Measurements from ENCODE around the gene F11R.
"Not testable (repeated sequence)": the region's sequence is repeated elsewhere in the genome, so short reads cannot be mapped to it uniquely, and the experiment has no call there.

F11R gene

GRCh38 chr1:161020509-161021164 is at the start of gene F11R:
Gene F11R (minus strand): TSS chr1:161021152. CDS start chr1:161021073, 79 bp downstream.
- DNase-seq: no peak

- peak; percentile 68 for DNase-seq
Measured at GRCh38 chr1:161069731-161070270, 48.8 kb upstream of the F11R start, which contains the start of gene ARHGAP30. Gene ARHGAP30 (minus strand): TSS chr1:161069891. CDS start chr1:161069624, 267 bp downstream.

GRCh38 chr1:161069241-161069640 is 48.3 kb upstream of the F11R start:
- no peak for DNase-seq

GRCh38 chr1:161068306-161069234 is 47.6 kb upstream of the F11R start:
- DNase-seq: peak; percentile 68

- DNase-seq: peak; percentile 32
Measured at GRCh38 chr1:161066694-161067093, 45.7 kb upstream of the F11R start.

- DNase-seq: not testable (repeated sequence)
Measured at GRCh38 chr1:161065681-161066080, 44.7 kb upstream of the F11R start.

- DNase-seq: not testable (repeated sequence)
Measured at GRCh38 chr1:161063936-161064335, 43.0 kb upstream of the F11R start.

- DNase-seq: no peak
Measured at GRCh38 chr1:161061419-161061818, 40.5 kb upstream of the F11R start.

GRCh38 chr1:161059293-161059692 is 38.3 kb upstream of the F11R start:
- DNase-seq: no peak

GRCh38 chr1:161054805-161055204 is 33.9 kb upstream of the F11R start:
- DNase-seq: no peak

- no peak for DNase-seq
Measured at GRCh38 chr1:161054232-161054631, 33.3 kb upstream of the F11R start.

- DNase-seq: no peak
Measured at GRCh38 chr1:161052899-161053298, 31.9 kb upstream of the F11R start.

- no peak for DNase-seq
Measured at GRCh38 chr1:161051219-161051618, 30.3 kb upstream of the F11R start.

- DNase-seq: no peak
Measured at GRCh38 chr1:161048949-161049722, 28.2 kb upstream of the F11R start.

GRCh38 chr1:161047436-161048420 is 26.8 kb upstream of the F11R start:
- DNase-seq: no peak

- DNase-seq: no peak
Measured at GRCh38 chr1:161046605-161047228, 25.8 kb upstream of the F11R start.

- DNase-seq: peak; percentile 90
Measured at GRCh38 chr1:161045736-161046604, 25.0 kb upstream of the F11R start, which contains the start of gene USF1. Gene USF1 (minus strand): TSS chr1:161045977. CDS start chr1:161043275, 2,702 bp downstream.

GRCh38 chr1:161044908-161045735 is 24.2 kb upstream of the F11R start:
- peak; percentile 48 for DNase-seq

GRCh38 chr1:161044535-161044907 is 23.6 kb upstream of the F11R start:
- DNase-seq: no peak
